GM21737 (cell line): ENCODE data around the gene ZNF136.
A peak's percentile ranks its signal among the peaks of the same experiment; 100 is the strongest.

ENCODE experiments used
- ATAC-seq: cut with Tn5 transposase; IDR thresholded peaks from one replicate; pipeline ENCODE4 v1.9.1; 2021; ENCODE audit warnings: mild to moderate bottlenecking, moderate library complexity; ENCODE audit not compliant: unreplicated experiment

Gene ZNF136

GRCh38 chr19:12162882-12163806 is at the start of gene ZNF136:
ZNF136 (plus strand) TSS chr19:12163096; CDS start chr19:12163204, 108 bp downstream.
- ATAC-seq: peak; percentile 94

DNA sequence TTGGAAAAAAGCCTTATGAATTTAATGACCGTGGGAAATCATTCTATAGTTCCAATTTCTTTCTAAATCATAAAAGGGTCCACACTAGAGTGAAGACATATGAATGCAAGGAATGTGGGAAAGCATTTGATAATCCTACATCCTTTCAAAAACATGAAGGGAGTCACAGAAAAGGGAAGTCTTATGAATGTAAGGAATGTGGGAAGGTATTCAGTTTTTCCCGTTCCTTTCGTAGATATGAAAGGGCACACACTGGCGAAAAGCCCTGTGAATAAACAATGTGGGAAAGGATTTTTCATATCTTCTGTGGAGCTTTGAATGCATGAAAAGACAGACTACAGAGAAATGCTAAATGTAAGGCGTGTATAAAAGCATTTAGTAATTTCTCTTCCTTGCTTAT is 49.8 kb upstream of the ZNF136 start:
- ATAC-seq: no peak

DNA sequence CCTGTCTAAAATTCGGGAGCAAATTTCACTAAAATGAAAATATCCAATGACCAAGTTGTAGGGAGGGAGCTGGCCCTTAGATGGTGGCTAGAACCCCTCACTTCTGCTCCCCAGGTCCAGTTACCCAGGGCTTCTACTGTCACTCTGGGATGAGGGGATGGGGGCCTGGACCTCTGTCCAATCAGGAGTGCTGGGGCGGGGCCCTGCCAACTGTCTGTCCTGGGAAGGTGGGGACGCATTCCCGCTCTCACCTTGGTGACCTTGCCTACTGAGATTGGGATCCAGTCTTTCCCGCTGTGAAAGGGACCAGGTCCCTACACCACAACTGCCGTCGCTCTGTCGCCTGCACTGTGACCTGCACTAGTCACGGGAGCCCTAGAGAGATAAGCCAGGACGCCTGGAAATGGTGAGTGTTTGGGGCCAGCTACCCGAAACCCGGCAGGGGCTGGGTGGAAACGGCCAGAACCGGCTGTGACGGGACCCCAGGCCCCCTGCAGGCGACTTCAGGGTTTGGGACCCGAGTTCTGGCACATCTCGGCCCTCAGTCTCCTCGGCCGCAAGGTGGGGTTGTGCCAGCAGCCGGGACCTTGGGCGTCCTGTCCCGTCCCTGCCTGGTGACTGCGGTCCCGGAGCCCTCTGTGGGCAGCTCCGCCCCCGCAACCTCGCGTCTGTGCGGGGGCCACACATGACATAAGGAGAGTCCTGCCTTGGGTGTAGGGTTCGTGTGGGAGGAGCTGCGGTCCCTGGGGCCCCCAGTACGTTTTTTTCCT is 45.5 kb upstream of the ZNF136 start:
- no peak for ATAC-seq

DNA sequence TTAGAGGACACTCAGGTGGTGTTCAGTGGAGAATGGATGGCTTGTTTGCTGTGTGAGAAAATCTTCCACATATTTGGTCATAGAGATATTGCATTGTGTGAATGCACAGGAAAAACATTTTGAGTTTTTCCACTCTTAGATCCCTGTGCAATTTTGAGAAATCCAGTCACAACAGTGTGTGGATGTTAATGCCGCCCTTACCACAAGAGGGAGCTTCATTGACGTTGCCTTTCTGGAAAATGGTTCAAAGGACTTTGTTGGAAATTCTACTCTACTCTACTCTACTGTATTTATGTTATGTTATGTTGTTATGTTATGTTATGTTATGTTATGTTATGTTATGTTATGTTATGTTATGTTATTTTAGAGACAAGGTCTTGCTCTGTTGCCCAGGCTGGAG is 36.2 kb upstream of the ZNF136 start:
- ATAC-seq: no peak

GRCh38 chr19:12133069-12133468 is 29.8 kb upstream of the ZNF136 start:
- no peak for ATAC-seq

DNA sequence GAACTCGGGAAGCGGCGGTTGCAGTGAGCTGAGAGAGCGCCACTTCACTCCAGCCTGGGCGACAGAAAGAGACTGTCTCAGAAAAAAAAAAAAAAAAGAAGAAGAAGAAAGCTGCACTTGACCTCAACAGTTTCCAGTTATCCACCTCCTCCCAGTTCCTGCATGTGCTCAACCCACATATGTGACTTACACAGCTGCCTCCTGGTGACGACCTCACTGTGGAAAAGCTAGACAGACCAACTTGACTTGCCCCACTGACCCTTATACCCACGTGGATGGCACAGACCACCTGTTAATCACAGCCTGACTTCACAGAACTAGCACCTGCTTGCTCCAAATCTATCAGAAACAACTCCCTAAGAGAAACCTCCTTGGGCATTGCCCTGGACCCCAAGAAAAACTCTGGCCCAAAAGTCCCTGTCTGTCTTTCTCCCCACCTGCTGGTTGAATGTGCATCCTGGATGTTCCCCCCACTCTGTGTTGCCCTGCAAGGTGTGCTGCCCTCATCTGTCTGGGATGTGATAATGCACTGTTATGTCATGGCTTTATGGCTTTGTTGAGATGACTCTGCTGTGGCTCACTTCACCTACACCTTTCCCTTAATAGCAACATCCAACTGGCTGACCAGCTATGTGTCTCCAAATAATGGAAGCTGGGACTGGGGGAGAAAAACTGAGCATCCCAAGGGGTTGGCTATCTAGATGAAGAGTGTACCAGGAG is 25.5 kb upstream of the ZNF136 start:
- ATAC-seq: no peak

DNA sequence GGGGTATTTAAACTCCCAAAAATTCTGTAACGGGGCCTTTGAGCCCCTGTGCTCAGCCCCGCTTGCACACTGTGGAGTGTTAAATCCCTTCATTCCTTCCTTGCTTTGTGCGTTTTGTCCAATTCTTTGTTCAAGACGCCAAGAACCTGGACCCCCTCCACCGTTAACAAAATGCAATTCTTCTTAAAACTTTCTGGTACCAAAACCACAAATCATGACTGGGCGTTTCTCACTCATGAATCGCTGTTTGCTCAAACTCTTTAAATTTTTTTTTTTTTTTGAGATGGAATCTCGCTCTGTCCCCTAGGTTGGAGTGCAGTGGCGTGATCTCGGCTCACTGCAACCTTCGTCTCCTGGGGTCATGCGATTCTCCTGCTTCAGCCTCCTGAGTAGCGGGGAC is 23.6 kb upstream of the ZNF136 start:
- no peak for ATAC-seq

- ATAC-seq: peak; percentile 90
Observed at GRCh38 chr19:12139885-12140544, 22.9 kb upstream of the ZNF136 start, which contains the start of gene ZNF20. ZNF20 (minus strand) TSS chr19:12140350; CDS start chr19:12140182, 168 bp downstream.

DNA sequence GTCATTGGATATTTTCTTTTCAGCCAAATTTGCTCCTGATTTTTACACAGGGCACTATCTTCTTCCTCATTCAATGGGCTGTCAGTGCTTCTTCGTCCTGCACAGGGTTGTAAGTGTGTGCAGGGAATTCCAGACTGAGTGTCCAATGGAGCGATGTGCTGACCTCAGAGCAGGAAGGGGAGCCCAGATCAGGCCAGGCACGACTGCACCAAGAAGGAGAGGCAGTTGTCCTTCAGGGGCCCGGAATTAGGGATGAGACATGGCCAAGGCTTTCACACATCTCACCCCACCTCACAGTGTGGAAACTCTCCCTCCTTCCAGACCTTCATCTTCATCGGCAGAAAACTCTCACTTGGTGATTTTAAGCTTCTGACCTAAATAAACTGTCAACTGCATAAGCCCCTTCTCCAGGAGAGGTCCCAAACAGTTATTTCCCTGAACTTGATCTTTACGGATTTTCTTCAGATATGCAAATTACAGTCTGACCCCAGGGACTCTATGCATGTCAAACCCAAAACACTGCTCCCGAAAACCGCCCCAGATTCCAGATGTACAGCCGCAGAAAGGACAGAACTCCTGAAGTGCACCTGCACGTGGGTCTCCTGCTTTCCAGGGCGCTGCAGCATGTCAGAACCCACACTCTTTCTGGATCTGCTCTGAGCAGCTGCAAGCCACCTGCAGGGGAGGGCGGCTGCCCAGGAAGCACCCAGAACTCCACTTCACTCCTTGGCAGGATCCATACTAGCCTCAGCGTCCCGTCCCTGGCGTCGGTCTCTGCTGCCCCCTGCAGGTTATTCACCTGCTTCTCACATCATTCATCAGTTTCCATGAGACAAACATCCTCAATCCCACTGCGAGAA is 22.1 kb upstream of the ZNF136 start:
- ATAC-seq: peak; percentile 12

DNA sequence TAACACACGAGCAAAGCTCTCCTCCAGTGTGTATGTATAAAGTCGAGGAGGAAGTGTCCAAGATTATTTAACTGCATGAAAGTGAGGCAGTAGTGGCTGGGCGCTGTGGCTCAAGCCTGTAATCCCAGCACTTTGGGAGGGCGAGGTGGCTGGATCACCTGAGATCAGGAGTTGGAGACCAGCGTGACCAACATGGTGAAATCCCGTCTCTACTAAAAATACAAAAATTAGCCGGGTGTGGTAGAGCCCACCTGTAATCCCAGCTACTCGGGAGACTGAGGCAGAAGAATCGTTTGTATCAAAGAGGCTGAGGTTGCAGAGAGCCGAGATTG is 21.5 kb upstream of the ZNF136 start:
- ATAC-seq: no peak

DNA sequence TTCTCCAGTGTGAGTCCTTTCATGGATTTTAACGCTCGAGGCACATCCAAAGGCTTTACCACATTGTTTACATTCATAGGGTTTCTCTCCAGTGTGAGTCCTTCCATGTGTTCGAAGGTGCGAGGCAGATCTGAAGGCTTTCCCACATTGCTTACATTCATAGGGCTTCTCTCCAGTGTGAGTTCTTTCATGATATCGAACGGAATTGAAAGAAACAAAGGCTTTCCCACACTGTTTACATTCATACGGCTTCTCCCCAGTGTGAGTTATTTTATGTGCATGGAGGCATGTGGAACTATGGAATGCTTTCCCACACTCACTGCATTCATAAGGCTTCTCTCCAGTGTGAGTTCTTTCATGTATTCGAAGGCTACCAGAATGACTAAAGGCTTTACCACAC is 17.5 kb upstream of the ZNF136 start:
- no peak for ATAC-seq

DNA sequence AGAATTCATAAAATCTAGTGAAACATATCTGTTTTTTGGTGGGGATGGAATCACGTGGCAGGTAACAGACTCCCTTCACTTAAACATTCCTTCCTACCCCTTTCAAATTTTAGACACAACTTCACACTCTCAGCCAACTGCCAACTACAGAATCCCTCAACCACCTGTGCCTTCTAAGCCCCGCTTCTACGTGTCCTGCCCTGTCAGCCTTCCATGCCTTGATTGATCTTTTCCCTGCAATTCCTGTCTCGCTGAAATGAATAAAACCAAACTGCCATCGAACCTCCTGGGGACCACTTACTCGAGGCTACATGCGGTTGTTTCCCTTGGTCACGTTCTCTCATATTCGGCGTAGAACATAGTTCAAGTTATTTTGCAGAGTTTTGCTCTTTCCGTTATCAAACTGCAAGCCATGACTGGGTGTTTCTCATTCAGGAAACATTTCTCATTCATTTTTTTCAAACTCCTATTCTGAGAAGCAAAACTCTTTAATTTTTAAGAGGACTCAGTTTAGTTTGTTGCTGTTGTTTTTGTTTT is 7.5 kb upstream of the ZNF136 start:
- no peak for ATAC-seq

GRCh38 chr19:12156223-12157058 is 6.5 kb upstream of the ZNF136 start, which contains the start of gene ZNF625:
ZNF625 (minus strand) TSS chr19:12156734; CDS start chr19:12156558, 176 bp downstream.
- ATAC-seq: no peak

DNA sequence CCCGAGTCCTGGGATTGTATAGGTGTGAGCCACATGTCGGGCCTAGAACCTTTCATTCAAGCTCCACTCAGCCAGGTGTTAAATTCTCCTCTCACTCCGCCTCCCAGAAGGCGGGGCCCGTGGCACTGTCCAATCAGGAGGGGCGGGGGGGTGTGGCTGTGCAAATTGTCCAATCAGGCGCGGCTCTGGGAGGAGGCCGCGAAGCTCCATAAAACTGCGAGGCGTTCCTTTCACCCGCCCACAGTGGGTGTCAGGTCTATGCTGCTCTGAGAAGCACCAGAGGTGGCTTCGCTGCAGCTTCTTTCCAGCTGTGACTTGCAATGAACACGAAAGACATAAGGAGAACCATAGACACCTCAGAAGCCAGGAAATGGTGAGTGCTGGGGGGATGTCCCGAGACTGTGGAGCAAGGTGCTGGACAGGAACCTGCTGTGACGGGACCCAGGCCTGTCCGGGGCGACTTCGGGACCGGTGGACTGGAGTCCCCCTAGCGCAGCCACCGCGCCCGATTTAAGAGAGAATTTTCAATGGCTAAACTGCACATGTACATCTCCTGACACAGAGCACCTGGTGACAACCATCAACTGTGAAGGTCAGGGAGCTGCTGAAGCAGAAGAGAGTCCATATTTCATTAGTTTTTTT is 3.0 kb upstream of the ZNF136 start:
- no peak for ATAC-seq

DNA sequence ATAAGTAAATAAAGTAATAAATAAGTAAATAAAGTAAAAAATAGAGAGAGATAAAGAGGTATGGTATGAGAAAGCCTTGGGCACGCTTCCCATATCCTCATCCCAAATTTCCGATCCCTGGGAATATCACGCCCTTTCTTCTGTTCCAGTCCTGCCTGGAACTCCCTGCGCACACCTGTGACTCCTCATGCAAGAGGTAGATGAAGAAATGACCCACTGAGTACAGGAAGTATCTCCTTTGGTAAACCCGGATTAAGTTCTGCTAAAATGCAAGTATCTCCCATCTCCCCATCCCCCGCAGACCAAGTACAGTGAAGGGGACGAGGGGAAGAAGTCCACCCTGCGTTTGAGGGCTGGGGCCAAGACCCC is 399 bp upstream of the ZNF136 start:
- ATAC-seq: no peak

DNA sequence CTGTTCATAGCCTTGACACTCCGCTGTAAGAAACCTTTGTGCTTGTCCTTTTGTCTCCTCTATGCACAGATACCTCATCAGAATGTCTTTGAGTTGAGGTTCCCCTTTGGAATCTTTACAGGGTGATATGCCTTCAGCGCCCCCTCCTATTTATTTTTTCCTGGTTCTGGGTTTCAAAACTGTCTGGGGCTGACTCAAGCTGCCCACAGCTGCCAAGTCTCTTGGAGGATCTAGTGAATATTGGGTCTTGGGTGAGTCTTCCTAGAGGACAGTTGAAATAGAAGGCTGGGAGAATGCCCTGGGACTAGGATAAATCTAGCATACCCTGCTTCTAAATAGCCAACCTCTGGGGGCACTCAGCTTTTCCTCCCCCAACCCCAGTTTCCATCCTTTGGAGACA is 930 bp downstream of the ZNF136 start:
- ATAC-seq: no peak

DNA sequence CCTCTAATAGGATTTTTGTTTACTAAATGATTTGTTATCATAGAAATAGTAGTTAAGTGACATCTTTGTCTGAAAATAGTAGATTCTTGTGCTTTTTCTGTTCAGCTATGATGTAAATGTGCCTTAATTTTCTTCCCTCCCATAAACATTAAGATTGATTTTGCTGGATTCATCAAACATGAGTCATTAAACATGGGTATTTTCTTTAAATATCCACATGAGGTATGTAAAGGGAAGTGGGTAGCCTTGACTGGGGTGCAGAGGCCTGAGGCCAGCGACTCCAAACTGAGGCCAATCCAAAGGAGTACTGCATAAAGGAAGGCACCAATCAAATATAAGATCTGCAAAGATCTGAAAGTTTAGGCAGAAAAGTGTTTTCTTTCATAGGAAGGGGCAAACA is 3.7 kb downstream of the ZNF136 start:
- no peak for ATAC-seq

DNA sequence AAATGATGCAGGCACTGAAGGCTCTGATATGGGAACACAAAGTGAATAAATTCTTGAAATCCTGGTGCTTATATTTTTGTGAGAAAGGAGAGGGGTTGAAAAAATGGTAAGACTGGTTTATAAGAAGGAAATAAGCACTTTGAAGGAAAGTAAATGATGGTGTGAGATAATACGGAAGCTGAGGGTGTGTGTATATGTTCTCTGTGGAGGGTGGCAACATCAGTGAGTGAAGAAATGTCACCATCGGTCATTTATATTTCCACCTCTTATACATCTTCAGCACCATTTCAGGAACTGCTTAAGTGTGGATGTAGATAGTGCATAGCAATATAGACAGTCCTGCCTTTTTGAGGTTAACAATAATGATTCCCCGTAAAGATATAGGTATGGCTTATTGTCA is 17.5 kb downstream of the ZNF136 start:
- ATAC-seq: no peak
